ENCODE measurements around the gene TCERG1L.

DNA sequence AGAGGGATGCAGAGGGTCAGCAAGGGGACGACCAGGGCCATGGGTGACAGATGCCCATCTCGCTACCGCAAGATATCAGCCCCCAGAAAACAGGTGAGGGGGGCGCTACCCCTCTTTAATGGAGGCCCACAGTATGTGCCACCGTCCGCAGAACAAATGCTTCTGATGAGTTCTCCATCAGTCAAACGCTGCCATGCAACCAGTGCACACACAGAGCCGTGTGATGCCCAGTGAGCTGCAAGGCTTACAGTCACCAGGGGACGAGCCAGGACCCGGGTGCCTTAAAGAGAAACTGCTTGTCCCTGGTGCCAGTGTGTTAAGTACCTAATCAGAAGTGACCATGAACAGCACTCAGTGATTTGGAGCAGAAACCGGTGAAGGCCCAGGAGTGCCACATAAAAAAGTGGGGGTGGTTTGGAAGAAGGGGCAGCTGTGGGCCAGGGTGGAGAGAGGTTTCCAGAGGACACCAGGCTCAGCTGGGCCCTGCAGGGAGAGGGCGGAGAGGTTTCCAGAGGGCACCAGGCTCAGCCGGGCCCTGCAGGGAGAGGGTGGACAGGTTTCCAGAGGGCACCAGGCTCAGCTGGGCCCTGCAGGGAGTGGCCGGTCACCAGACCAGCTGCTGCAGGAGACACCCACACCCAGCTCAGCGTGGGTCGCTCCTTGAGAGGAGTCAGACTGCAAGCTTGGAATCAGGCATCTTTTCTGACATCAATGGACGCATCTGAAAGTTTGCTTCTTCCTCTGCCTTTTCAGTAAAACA is 50.9 kb downstream of the TCERG1L start:
- TF ChIP-seq, protein P1, sequence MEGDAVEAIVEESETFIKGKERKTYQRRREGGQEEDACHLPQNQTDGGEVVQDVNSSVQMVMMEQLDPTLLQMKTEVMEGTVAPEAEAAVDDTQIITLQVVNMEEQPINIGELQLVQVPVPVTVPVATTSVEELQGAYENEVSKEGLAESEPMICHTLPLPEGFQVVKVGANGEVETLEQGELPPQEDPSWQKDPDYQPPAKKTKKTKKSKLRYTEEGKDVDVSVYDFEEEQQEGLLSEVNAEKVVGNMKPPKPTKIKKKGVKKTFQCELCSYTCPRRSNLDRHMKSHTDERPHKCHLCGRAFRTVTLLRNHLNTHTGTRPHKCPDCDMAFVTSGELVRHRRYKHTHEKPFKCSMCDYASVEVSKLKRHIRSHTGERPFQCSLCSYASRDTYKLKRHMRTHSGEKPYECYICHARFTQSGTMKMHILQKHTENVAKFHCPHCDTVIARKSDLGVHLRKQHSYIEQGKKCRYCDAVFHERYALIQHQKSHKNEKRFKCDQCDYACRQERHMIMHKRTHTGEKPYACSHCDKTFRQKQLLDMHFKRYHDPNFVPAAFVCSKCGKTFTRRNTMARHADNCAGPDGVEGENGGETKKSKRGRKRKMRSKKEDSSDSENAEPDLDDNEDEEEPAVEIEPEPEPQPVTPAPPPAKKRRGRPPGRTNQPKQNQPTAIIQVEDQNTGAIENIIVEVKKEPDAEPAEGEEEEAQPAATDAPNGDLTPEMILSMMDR (IDR thresholded peaks at IDR 0.05 in 8 of 11, conservative IDR thresholded peaks at IDR 0.05 in 3 of 11), result no peak
- TF ChIP-seq POLR2AphosphoS5 (IDR thresholded peaks at IDR 0.05) (no peak), POLR2A (IDR thresholded peaks at IDR 0.05) (no peak)
